ENCODE results near the gene TMEM88. TPM values are rescaled to one million over a fixed set of nuclear protein-coding genes. Genes with fewer than 3 reads are reported as not detected.
"Not testable (repeated sequence)": the region's sequence is repeated elsewhere in the genome, so short reads cannot be mapped to it uniquely, and the experiment has no call there.

The TMEM88 gene
- 32.4 TPM for total RNA-seq
- long read RNA-seq, transcript TMEM88-201 (2 exons, 875 nt): major isoform, 9 of 16 reads
- long read RNA-seq, transcript TMEM88-202 (2 exons, 510 nt): minor isoform, 6 of 16 reads
- long read RNA-seq, partial matches to known transcripts: 1 of 16 reads
- long read RNA-seq, other reads (novel, unspliced or antisense): 0 of 16 reads

- ATAC-seq (ENCODE audit: poor library complexity) (no peak), DNase-seq (peak; percentile 62)
These were observed at the start of gene TMEM88 for GRCh38 chr17:7854851-7855659. TMEM88 (plus strand) TSS chr17:7855066; CDS start chr17:7855075, 9 bp downstream.

DNA sequence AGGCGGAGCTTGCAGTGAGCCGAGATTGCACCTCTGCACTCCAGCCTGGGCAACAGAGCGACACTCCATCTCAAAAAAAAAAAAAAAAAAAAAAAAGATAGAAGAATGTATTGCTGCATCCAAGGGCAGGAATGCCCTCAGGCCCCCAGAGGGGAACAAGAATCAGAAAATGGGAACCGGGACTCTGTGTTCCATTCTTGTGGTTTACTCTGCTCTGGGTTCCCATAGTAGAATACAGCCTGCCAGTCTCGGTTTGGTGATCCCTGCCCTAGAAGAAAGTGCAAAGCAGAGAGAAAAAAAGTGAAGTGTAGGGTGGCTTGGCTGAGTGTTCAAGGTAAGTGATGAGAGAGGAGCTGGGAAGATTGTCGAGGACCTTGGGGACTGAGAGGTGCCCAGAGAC is 48.3 kb upstream of the TMEM88 start:
- ATAC-seq (ENCODE audit: poor library complexity) (no peak), DNase-seq (no peak)

More at GRCh38 chr17:7854851-7855659, at the start of gene TMEM88:
- intact Hi-C loops (cut with DNase I): loop anchor here (5.0 kb wide), 1 partner anchor 33 kb away; no protein-coding TSS in a partner anchor

GRCh38 chr17:7807206-7807605 is 47.7 kb upstream of the TMEM88 start:
- DNase-seq (no peak), ATAC-seq (ENCODE audit: poor library complexity) (no peak)
- intact Hi-C loops (cut with DNase I): no loop called here

More for the DNA sequence above, 48.3 kb upstream of the TMEM88 start:
- intact Hi-C loops (cut with DNase I): no loop called here

DNA sequence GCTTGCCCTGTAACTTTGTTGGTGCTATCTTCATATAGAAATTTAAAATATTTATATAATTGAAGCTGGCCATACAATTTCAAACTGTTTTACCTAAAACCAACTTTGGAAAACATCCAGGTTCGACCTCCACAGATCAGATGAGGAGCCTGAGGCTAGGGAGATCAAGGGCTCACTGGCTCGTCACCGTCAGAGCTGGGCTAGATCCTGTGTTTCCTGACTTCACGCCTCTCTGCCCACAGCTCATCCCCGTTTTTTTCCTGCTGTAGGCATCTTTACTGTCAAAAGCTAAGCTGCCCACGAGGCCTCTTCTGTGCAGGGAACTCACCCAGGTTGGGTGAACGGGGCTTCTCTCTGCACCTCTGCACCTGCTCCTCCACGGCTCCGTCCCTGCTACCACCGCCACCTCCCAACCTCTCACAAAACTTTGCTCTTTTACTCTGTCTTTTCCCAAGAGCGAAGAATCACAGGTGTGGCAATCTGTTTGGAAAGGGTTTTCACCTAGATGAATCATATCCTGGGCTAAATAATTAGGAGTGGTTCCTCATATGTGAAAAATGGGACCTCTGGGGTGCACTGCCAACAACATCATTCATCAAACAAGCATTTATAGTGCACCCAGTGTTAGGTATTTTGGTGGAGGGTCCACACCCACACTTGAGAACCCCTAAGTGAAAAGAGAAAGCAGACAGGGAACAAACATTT is 45.6 kb upstream of the TMEM88 start:
- DNase-seq (no peak), ATAC-seq (ENCODE audit: poor library complexity) (no peak)
- intact Hi-C loops (cut with DNase I): no loop called here

DNA sequence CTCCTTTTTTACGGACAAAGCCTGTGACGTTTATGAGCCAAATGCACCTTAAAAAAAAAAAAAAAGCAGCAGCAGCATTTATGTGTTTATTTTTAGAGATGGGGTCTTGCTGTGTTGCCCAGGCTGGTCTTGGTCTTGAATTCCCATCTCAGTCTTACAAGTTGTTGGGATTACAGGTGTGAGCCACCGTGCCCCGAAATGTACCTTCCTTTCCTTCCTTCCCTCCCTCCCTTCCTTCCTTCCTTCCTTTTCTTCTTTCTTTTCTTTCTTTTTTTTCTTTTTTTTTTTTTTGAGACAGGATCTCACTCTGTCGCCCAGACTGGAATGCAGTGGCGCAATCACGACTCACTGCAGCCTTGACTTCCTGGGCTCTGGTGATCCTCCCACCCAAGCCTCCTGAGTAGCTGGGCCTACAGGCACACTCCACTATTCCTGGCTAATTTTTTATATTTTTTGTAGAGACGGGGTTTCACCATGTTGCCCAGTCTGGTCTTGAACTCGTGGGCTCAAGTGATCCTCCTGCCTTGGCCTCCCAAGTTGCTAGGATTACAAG is 45.0 kb upstream of the TMEM88 start:
- ATAC-seq (ENCODE audit: poor library complexity); intact Hi-C loops (cut with DNase I); DNase-seq: not testable (repeated sequence)

DNA sequence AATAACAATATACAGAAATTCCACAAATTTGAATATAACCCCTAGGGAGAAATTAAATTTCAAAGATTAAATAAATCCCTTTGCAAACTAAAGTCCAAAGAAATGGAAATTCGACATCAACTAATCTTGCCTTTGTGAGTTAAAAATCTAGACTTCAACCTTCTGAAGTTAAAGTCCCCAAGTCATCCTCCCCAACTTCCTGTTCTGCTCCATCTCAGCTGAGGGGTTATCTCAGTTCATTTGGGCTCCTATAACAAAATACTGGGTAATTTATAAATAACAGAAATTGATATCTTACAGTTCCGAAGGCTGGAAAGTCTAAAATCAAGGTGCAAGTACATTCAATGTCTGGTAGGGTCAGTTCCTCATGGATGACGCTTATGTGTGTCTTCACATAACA is 43.6 kb upstream of the TMEM88 start:
- ATAC-seq (ENCODE audit: poor library complexity) (no peak), DNase-seq (no peak)
- intact Hi-C loops (cut with DNase I): no loop called here

DNA sequence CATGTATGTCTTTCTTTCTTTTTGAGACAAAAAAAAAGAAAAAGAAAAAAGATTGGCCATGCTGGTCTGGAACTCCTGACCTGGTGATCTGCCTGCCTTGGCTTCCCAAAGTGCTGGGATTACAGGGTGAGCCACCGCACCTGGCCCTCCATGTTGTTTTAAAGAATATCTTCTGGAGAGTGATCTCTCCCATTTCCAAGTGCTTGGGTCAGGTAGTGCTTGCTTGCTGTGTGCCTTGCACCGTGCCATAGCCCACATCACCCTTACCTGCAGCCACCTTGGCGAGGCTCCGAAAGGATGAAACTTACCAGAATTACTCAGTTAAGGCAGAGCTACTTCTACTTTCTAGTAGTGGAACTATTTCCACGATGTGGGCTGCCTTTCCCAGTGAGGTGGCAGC is 39.9 kb upstream of the TMEM88 start:
- DNase-seq (no peak), ATAC-seq (ENCODE audit: poor library complexity) (no peak)
- intact Hi-C loops (cut with DNase I): no loop called here

- no peak for DNase-seq
- intact Hi-C loops (cut with DNase I): no loop called here
These were observed 37.8 kb upstream of the TMEM88 start for GRCh38 chr17:7816926-7817642.

DNA sequence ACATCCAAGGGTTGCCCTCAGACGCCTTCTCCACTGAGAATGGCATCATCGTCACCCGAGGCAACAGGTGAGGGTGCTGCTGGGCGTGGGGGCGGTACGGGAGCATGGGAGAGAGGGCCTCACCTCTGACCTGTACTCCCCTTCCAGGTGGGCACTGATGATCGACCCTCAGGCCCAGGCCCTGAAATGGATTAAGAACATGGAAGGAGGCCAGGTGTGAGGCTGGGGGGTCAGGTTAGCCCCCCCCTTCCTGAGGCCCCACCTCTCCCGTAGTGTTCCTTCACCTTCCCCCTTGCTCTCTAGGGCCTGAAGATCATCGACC is 37.3 kb upstream of the TMEM88 start:
- intact Hi-C loops (cut with DNase I): no loop called here
- no peak for ATAC-seq (ENCODE audit: poor library complexity)
- no peak for DNase-seq

More at GRCh38 chr17:7816926-7817642, 37.8 kb upstream of the TMEM88 start:
- no peak for ATAC-seq (ENCODE audit: poor library complexity)

GRCh38 chr17:7818026-7818425 is 36.8 kb upstream of the TMEM88 start:
- no peak for DNase-seq
- no peak for ATAC-seq (ENCODE audit: poor library complexity)
- intact Hi-C loops (cut with DNase I): no loop called here

GRCh38 chr17:7818746-7819645 is 35.9 kb upstream of the TMEM88 start:
- ATAC-seq (ENCODE audit: poor library complexity) (no peak), DNase-seq (no peak)
- intact Hi-C loops (cut with DNase I): no loop called here

- ATAC-seq (ENCODE audit: poor library complexity) (no peak), DNase-seq (no peak)
- intact Hi-C loops (cut with DNase I): loop anchor here (5.0 to 10.0 kb wide), 2 partner anchors 37 to 75 kb away; partner anchors contain the start of genes CYB5D1, NAA38 and TMEM88
These were observed 34.6 kb upstream of the TMEM88 start for GRCh38 chr17:7820231-7820630.

GRCh38 chr17:7822126-7822525 is 32.7 kb upstream of the TMEM88 start:
- ATAC-seq (ENCODE audit: poor library complexity) (no peak), DNase-seq (no peak)
- intact Hi-C loops (cut with DNase I): loop anchor here (5.0 to 10.0 kb wide), 2 partner anchors 35 to 73 kb away; partner anchors contain the start of genes CYB5D1, NAA38 and TMEM88

DNA sequence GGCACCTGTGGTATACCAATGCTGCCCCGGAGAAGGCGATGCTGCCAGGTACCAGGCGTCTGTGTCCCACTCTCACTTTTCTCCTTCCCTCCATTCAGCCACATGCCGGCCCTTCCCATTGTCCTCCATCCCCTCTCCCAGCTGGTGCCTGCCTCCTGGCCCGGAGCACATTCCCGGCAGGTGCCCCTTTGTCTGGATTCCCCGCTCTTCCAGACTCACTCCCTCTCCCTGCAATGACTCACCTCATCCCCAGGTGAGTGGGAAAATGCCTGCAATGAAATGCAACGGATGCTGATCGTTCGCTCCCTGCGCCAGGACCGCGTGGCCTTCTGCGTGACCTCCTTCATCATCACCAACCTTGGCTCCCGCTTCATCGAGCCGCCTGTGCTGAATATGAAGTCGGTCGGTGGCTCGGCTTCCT is 31.3 kb upstream of the TMEM88 start:
- no peak for DNase-seq
- ATAC-seq (ENCODE audit: poor library complexity): no peak
- intact Hi-C loops (cut with DNase I): loop anchor here (5.0 to 10.0 kb wide), 2 partner anchors 34 to 71 kb away; partner anchors contain the start of genes CYB5D1, NAA38 and TMEM88

GRCh38 chr17:7824021-7824924 is 30.6 kb upstream of the TMEM88 start:
- ATAC-seq (ENCODE audit: poor library complexity) (no peak), DNase-seq (no peak)
- intact Hi-C loops (cut with DNase I): loop anchor here (5.0 to 10.0 kb wide), 2 partner anchors 33 to 71 kb away; partner anchors contain the start of genes CYB5D1, NAA38 and TMEM88

DNA sequence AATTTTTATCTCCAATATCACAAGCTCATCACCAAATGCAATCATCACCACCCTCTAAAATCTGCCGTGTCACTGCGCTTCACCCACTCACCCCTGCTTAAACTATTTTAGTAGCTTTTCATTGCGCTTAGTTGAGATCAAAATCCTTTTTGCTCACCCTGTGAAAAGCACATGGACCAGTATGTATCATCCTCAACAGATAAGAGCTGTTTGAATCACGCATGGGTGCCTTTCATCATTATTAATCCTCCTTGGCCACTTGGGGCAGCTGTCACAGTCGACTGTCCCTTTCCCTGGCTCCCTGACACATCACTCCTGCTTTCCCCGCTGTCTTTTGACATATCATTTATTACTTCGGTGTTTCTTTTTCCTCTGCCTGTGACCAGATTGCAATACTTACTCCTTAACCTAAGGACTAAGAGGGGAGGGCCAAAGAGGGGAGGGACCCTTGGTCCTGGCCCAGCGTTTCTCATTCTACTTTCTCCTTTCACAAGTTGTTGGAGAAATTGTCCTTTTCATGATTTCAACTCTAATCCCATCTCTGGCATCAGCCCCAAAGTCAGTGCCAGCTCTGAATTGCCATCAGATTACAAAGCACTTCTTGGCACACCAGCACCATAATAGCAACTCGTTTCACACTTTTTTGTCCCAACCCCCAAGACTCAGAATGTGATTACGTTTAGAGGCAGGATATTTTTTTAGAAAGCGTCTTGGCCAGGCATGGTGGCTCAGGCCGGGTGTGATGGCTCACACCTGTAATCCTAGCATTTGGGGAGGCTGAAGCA is 29.5 kb upstream of the TMEM88 start:
- no peak for ATAC-seq (ENCODE audit: poor library complexity)
- DNase-seq: no peak
- intact Hi-C loops (cut with DNase I): loop anchor here (10.0 kb wide), 1 partner anchor 69 kb away; no protein-coding TSS in a partner anchor

Data from Right ventricle myocardium superior (tissue), 1 donor.